ENCODE data around the gene DNAJC18.
A peak's percentile ranks its signal among the peaks of the same experiment; 100 is the strongest.
"Not testable (repeated sequence)": the region's sequence is repeated elsewhere in the genome, so short reads cannot be mapped to it uniquely, and the experiment has no call there.

Gene DNAJC18

DNA sequence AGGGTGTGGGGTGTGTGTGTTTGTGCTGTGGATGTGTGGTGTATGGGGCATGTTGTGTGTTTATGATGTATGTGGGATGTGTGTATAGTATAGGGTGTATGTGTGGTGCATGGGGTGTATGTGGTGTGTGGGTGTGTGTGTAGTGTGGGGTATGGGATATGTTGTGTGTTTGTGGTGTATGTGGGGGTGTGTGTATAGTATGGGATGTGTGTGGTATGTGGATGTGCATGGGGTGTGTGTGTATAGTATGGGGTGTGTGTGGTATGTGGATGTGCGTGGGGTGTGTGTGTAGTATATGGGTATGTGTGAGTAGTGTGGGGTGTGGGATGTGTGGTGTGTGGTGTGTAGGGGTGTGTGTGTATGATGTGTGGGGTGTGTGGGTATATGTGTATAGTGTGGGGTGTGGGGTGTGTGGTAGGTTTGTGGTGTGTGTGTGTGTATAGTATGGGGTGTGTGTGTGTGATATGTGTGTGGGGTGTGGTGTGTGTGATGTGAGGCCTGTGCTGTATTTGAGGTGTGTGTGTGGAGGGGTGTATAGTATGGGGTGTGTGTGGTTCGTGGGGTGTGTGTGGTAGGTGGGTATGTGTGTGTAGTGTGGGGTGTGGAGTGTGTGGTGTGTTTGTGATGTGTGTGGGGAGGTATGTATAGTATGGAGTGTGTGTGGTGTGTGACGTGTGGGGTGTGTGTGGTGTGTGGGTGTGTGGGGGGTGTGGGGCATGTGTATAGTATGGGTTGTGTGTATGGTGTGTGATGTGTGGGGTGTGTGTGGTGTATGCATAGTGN lies 12.7 kb upstream of the DNAJC18 start:
- H3K4me3 ChIP-seq (ENCODE audit: low read depth, low read length) = no peak overlapping the region
- TF ChIP-seq, protein P1, sequence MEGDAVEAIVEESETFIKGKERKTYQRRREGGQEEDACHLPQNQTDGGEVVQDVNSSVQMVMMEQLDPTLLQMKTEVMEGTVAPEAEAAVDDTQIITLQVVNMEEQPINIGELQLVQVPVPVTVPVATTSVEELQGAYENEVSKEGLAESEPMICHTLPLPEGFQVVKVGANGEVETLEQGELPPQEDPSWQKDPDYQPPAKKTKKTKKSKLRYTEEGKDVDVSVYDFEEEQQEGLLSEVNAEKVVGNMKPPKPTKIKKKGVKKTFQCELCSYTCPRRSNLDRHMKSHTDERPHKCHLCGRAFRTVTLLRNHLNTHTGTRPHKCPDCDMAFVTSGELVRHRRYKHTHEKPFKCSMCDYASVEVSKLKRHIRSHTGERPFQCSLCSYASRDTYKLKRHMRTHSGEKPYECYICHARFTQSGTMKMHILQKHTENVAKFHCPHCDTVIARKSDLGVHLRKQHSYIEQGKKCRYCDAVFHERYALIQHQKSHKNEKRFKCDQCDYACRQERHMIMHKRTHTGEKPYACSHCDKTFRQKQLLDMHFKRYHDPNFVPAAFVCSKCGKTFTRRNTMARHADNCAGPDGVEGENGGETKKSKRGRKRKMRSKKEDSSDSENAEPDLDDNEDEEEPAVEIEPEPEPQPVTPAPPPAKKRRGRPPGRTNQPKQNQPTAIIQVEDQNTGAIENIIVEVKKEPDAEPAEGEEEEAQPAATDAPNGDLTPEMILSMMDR (IDR thresholded peaks at IDR 0.05; ENCODE audit: low read depth, low read length) = no peak

DNA sequence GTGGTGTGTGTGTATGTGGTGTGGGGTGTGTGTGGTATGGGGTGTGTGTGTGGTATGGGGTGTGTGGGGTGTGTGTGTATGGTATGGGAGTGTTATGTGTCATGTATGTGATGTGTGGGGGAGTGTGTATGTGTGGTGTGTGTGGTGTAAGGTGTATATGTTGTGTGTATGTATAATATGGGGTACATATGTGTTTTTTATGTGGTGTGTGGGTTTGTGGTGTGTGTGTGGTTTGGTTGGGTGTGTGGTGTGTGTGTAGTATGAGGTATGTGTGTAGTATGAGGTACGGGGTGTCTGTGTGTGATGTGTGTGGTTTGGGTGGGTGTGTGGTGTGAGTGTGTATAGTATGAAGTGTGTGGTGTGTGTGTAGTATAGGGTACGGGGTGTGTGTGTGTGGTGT lies 11.9 kb upstream of the DNAJC18 start:
- H3K4me3 ChIP-seq (ENCODE audit: low read depth, low read length) = no peak overlapping the region
- TF ChIP-seq, protein P1 (IDR thresholded peaks at IDR 0.05; ENCODE audit: low read depth, low read length) = no peak

DNA sequence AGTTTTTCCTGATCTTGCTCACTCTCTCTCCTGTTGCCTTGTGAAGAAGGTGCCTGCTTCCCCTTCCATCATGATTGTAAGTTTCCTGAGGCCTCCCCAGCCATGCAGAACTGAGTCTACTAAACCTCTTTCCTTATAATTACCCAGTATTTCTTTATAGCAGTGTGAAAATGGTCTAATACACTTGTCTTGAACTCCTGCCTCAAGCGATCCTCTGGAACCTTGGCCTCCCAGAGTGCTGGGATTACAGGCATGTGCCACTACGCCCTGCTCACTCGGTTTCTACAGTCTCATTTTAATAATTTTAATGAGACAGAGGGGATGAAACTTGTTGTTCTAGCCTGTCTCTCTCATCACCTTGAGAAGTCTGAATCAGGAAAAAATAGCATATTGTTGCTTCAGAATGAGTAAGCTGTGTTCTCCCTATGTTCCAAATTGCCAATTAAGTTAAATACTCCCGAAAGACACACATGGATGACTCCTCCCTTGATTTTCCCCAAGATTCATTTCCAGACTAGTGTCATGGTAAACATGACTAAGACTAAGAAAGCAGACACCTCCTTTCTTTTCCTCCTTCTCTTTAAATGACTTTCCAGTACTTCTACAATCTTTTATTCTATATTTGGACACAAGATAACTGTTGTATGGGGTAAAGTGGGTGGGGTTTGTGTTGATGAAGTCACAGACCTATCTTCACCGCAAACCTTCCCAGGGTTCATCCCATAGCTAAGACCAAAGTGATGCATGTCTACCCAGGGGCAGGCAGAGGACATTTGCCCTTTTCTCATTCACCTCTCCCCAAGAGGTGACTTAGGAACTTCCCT lies 7.8 kb upstream of the DNAJC18 start:
- H3K4me3 ChIP-seq (ENCODE audit: low read depth, low read length) = no peak overlapping the region
- TF ChIP-seq, protein P1 (IDR thresholded peaks at IDR 0.05; ENCODE audit: low read depth, low read length) = no peak

DNA sequence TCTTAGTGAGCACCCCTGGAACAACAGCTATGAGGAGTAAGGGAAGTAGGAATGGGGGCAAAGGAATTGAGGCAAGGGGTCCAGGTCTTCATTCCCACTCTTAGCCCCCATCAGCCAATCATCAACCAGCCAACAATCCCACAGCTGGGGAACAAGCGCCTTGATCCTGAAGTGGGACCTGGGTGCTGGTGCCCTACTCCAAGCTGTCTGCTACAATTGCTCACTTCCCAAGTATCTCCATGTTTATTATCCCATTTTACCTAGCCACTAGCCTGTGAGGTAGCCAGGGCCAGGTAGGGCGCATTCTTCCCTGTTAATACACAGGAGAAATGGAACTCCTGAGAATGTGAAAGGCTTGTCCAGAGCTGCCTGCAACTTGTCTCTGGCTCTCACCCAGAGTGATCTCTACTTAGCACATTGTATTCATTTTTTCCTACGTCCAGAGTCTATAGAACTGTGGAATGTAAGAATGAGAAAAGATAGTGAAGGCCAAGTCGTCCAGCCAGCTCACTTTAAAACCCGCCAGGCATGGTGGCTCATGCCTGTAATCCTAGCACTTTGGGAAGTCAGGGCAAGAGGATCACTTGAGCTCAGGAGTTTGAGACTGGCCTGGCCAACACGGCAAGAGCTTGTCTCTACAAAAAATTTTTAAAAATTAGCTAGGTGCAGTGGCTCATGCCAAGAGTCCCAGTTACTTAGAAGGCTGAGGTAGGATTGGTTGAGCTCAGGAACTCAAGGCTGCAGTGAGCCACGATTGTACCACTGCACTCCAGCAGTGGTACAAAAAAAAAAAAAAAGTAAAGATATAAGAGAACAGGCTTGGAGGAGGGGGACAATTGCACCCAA lies 6.2 kb upstream of the DNAJC18 start:
- TF ChIP-seq, protein P1 (IDR thresholded peaks at IDR 0.05; ENCODE audit: low read depth, low read length) = no peak
- no peak overlapping the region for H3K4me3 ChIP-seq (ENCODE audit: low read depth, low read length)

DNA sequence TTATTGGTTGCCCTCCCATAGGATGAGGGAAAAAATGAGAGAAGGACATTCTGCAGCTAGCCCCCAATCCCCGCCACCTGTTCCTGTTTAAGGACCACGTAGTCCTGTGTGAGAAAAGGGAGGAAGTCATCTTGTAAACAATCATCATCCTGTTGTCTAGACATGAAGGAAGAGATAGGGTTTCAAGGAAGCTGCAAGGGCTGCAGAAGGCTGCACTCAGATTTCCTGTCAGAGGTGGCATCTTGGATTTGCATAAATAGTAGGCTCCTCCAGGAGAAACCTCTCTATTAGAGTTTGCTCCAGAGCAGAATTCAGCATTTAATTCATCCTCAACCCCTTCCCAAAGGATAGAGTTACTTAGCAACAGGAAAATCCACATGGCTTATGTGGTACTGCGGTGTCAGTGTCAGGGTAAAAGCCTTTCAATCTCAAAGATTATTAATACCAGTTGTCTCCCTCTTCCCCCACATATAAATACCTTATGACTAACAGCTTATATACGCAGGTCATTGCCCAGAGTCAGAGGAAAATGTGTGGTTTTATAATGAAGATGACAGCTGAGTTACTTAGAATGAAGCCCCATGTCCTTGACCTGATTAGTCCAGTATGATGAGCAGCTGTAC lies 4.6 kb upstream of the DNAJC18 start:
- H3K4me3 ChIP-seq (ENCODE audit: low read depth, low read length) = no peak overlapping the region
- TF ChIP-seq, protein P1 (IDR thresholded peaks at IDR 0.05; ENCODE audit: low read depth, low read length) = no peak

DNA sequence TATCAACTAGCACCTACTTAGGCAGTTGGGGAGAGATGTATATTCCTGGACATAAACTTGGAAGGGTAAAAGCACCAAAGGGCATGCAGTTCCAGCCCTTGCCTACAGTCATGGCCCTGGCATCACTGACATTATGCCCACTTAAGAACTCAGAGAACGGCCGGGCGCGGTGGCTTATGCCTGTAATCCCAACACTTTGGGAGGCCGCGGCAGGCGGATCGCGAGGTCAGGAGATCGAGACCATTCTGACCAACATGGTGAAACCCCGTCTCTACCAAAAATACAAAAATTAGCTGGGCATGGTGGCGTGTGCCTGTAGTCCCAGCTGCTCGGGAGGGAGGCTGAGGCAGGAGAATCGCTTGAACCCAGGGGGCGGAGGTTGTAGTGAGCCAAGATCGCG lies 1.1 kb upstream of the DNAJC18 start:
- H3K4me3 ChIP-seq (ENCODE audit: low read depth, low read length) = not testable (repeated sequence)

DNA sequence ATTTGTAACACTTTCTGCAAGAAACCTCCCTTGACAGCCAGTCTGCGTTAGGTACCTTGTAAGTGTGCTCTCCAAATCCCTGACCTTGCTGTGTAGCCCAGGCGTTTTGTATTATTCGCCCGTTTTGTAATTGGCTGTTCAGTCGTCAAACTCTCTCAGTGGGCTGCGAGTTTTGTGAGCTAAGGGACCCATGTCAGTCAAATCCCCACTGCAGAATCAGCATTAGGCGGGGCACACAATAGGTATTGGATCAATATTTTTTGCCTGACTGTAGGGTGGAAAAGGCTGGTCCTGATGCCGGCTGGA lies 665 bp downstream of the DNAJC18 start:
- peak overlapping the region; percentile 83 for H3K4me3 ChIP-seq (ENCODE audit: low read depth, low read length)

More for the DNA sequence above, 665 bp downstream of the DNAJC18 start:
- TF ChIP-seq, protein P1 (IDR thresholded peaks at IDR 0.05; ENCODE audit: low read depth, low read length) = no peak

Data from WI38 (cell line).